Uterus (tissue), 2 donors: ENCODE results near the gene IFI16.

ENCODE experiments used
- POLR2A ChIP-seq, 2 donors: fragments of 450-650 bp; IDR thresholded peaks; one replicate each; pipeline ENCODE4 v1.6.1; 2016; ENCODE audit warnings: antibody characterized with exemption in 2 of 2, mild to moderate bottlenecking in 1 of 2, moderate library complexity in 1 of 2
- TF ChIP-seq, protein P1 (sequence below), 4 experiments: fragments of 200-600 bp in 2 of 4; fragments of 450-650 bp in 2 of 4; sonication (generic) in 2 of 4; IDR thresholded peaks; one replicate each; pipeline ENCODE4 v1.5.1; 2016 to 2019; ENCODE audit warnings: antibody characterized with exemption in 4 of 4, mild to moderate bottlenecking in 2 of 4, moderate library complexity in 1 of 4

DNA sequence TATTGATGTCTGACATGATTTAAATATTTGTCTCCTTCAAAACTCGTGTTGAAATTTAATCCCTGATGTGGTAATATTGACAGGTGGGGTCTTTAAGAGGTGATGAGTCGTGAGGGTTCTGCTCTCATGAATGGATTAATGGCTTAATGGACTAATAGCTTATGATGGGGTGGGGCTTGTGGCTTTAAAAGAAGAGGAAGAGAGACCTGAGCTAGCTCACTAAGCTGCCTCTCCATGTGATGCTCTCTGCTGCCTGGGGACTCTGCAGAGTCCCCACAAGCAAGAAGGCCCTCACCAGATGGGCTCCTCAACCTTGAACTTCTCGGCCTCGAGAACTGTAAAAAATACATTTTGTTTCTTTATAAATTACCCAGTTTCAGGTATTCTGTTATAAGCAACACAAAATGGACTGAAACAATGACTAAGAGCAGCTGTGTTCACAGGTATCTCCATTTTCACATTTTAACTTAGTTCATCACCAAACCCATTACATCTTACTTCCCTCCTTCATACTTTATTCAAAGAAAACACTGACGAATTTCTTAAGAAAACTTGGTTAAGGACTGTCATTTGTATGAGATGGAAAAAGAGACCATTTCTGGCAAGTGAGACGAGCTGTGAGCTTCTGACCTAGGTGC is 79.0 kb downstream of the IFI16 start:
- TF ChIP-seq, protein P1, sequence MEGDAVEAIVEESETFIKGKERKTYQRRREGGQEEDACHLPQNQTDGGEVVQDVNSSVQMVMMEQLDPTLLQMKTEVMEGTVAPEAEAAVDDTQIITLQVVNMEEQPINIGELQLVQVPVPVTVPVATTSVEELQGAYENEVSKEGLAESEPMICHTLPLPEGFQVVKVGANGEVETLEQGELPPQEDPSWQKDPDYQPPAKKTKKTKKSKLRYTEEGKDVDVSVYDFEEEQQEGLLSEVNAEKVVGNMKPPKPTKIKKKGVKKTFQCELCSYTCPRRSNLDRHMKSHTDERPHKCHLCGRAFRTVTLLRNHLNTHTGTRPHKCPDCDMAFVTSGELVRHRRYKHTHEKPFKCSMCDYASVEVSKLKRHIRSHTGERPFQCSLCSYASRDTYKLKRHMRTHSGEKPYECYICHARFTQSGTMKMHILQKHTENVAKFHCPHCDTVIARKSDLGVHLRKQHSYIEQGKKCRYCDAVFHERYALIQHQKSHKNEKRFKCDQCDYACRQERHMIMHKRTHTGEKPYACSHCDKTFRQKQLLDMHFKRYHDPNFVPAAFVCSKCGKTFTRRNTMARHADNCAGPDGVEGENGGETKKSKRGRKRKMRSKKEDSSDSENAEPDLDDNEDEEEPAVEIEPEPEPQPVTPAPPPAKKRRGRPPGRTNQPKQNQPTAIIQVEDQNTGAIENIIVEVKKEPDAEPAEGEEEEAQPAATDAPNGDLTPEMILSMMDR (IDR thresholded peaks at IDR 0.05) = no peak
- TF ChIP-seq POLR2A (IDR thresholded peaks at IDR 0.05) = no peak
